Neural cell (in vitro differentiated cells): ENCODE data around the gene NCS1. TPM values are rescaled to one million over a fixed set of nuclear protein-coding genes. Genes with fewer than 3 reads are reported as not detected.

Source experiments
- H2AFZ ChIP-seq: fragments of 200-600, 300-800 bp; sonication (generic), shearing (Covaris generic); 2 replicates; pipeline ENCODE4 v1.6.0; 2014; ENCODE audit warnings: low read depth, mild to moderate bottlenecking, antibody characterized with exemption, low read length, moderate library complexity
- H3F3A ChIP-seq: fragments of 200-600 bp; shearing (Covaris generic); 2 replicates; pipeline ENCODE4 v1.6.1; 2016; ENCODE audit warnings: mild to moderate bottlenecking, moderate library complexity, mixed read lengths, antibody characterized with exemption, low read length; ENCODE audit not compliant: insufficient read depth, poor library complexity, severe bottlenecking
- H3K27ac ChIP-seq: fragments of 200-600, 300-800 bp; sonication (generic), shearing (Covaris generic); 2 replicates; pipeline ENCODE4 v1.5.1; 2014; ENCODE audit warnings: mild to moderate bottlenecking, low read length, moderate library complexity
- H3K27me3 ChIP-seq: fragments of 300-800, 200-600 bp; sonication (generic), shearing (Covaris generic); 2 replicates; pipeline ENCODE4 v1.6.0; 2014; ENCODE audit warnings: mild to moderate bottlenecking, low read depth, low read length, moderate library complexity; ENCODE audit not compliant: insufficient read depth
- H3K36me3 ChIP-seq: fragments of 300-800, 200-600 bp; sonication (generic), shearing (Covaris generic); 2 replicates; pipeline ENCODE4 v1.5.1; 2014; ENCODE audit warnings: mild to moderate bottlenecking, antibody characterized with exemption, low read length, moderate library complexity; ENCODE audit not compliant: insufficient read depth
- H3K4me2 ChIP-seq: fragments of 300-800, 200-600 bp; sonication (generic), shearing (Covaris generic); 2 replicates; pipeline ENCODE4 v1.6.0; 2014; ENCODE audit warnings: mild to moderate bottlenecking, low read length
- H3K4me3 ChIP-seq: fragments of 300-800, 200-600 bp; sonication (generic), shearing (Covaris generic); 2 replicates; pipeline ENCODE4 v1.5.1; 2014; ENCODE audit warnings: mild to moderate bottlenecking, low read length, moderate library complexity
- H3K79me2 ChIP-seq: fragments of 200-600 bp; shearing (Covaris generic); replicated peaks from 2 replicates; pipeline ENCODE4 v1.6.0; 2014; ENCODE audit warnings: mild to moderate bottlenecking, low read length, moderate library complexity; ENCODE audit not compliant: insufficient read depth
- H3K9ac ChIP-seq: fragments of 300-800, 200-600 bp; sonication (generic), shearing (Covaris generic); 2 replicates; pipeline ENCODE4 v1.6.1; 2016; ENCODE audit warnings: mild to moderate bottlenecking, low read length, mixed read lengths
- H3K9me2 ChIP-seq: fragments of 200-600 bp; shearing (Covaris generic); 2 replicates; pipeline ENCODE4 v1.6.1; 2016; ENCODE audit warnings: mild to moderate bottlenecking, low read length, mixed read lengths; ENCODE audit not compliant: insufficient read depth
- H3K9me3 ChIP-seq: fragments of 200-600, 300-800 bp; sonication (generic), shearing (Covaris generic); 2 replicates; pipeline ENCODE4 v1.6.1; 2016; ENCODE audit warnings: mild to moderate bottlenecking, mixed run types, low read length, moderate library complexity, mixed read lengths
- H4K20me1 ChIP-seq: fragments of 200-600 bp; shearing (Covaris generic); 2 replicates; pipeline ENCODE4 v1.6.1; 2016; ENCODE audit warnings: mild to moderate bottlenecking, mixed run types; ENCODE audit not compliant: insufficient read depth
- EP300 ChIP-seq: fragments of 450-650 bp; conservative IDR thresholded peaks from 2 replicates; pipeline ENCODE4 v1.6.1; 2014; ENCODE audit warnings: antibody characterized with exemption, mild to moderate bottlenecking, moderate library complexity; ENCODE audit not compliant: poor library complexity, severe bottlenecking
- EZH2 ChIP-seq: fragments of 200-600, 300-800 bp; shearing (Covaris generic), sonication (generic); IDR thresholded peaks from 2 replicates; pipeline ENCODE4 v1.6.1; 2014; ENCODE audit warnings: antibody characterized with exemption, low read length, borderline replicate concordance, mild to moderate bottlenecking; ENCODE audit not compliant: insufficient read depth, poor library complexity, severe bottlenecking
- MXI1 ChIP-seq: fragments of 450-650 bp; conservative IDR thresholded peaks from 2 replicates; pipeline ENCODE4 v1.6.1; 2014; ENCODE audit warnings: antibody characterized with exemption, mild to moderate bottlenecking; ENCODE audit not compliant: poor library complexity, severe bottlenecking
- POLR2AphosphoS5 ChIP-seq: IDR thresholded peaks from 2 replicates; pipeline ENCODE4 v1.6.1; 2012
- RAD21 ChIP-seq: fragments of 450-650 bp; conservative IDR thresholded peaks from 2 replicates; pipeline ENCODE4 v1.6.1; 2014; ENCODE audit warnings: antibody characterized with exemption, mild to moderate bottlenecking, moderate library complexity
- REST ChIP-seq: IDR thresholded peaks from 2 replicates; pipeline ENCODE4 v1.6.1; 2012; ENCODE audit warnings: borderline replicate concordance
- SMC3 ChIP-seq: fragments of 450-650 bp; conservative IDR thresholded peaks from 2 replicates; pipeline ENCODE4 v1.6.1; 2014; ENCODE audit warnings: antibody characterized with exemption, mild to moderate bottlenecking, moderate library complexity; ENCODE audit not compliant: poor library complexity
- TAF1 ChIP-seq: IDR thresholded peaks from 2 replicates; pipeline ENCODE4 v1.6.1; 2012; ENCODE audit warnings: low read depth
- polyA plus RNA-seq: library from polyadenylated mRNA; depleted of rRNA; stranded (reverse); fragments of >200 nt; gene quantifications from 2 replicates; pipeline ENCODE4 v1.2.3, GENCODE V29; 2014
- TF ChIP-seq, protein P1 (sequence below): fragments of 450-650 bp; IDR thresholded peaks from 2 replicates; pipeline ENCODE4 v1.5.1; 2014; ENCODE audit warnings: antibody characterized with exemption, mild to moderate bottlenecking, moderate library complexity; ENCODE audit not compliant: poor library complexity, severe bottlenecking

Gene NCS1
- polyA plus RNA-seq, 1 donor from 2014 or later: 73.3 TPM

- H3K4me2 ChIP-seq: no peak overlapping the region
- H3K9ac ChIP-seq: no peak overlapping the region
- peaks cover 12% of the 10 kb centered on the region for H3K36me3 ChIP-seq
- H3K4me3 ChIP-seq: no peak overlapping the region
- H3K27me3 ChIP-seq: no peaks in the 10 kb centered on the region
- H3K27ac ChIP-seq: no peak overlapping the region
- no peak overlapping the region for H2AFZ ChIP-seq
- H3K9me2 ChIP-seq: no peaks in the 10 kb centered on the region
- TF ChIP-seq REST (no peak), MXI1 (no peak), EZH2 (no peak), POLR2AphosphoS5 (no peak)
- no peaks in the 10 kb centered on the region for H4K20me1 ChIP-seq
- no peaks in the 10 kb centered on the region for H3F3A ChIP-seq
- H3K79me2 ChIP-seq: no peaks in the 10 kb centered on the region
- H3K9me3 ChIP-seq: peaks cover 6% of the 10 kb centered on the region
These were observed 57.6 kb downstream of the NCS1 start for GRCh38 chr9:130229759-130230158.

DNA sequence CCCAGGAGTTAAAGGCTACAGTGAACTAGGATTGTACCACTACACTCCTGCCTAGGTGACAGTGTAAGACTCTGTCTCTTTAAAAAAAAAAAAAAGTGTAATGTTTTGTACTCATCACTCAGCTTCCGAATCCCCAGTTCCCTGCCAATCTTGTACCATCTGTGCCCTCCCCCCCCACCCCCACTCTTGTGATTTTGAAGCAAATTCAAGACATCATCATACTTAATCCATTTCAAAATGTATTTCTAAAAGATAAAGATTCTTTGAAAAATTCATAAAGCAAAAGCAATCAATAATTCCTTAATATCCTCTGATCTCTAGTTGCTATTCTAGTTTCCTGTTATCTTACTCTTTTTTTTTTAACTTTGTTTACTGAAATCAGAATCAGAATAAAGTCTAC, 58.4 kb downstream of the NCS1 start:
- no peak overlapping the region for H3K9ac ChIP-seq
- no peaks in the 10 kb centered on the region for H3K79me2 ChIP-seq
- no peaks in the 10 kb centered on the region for H3F3A ChIP-seq
- peaks cover 6% of the 10 kb centered on the region for H3K9me3 ChIP-seq
- H2AFZ ChIP-seq: no peak overlapping the region
- no peak overlapping the region for H3K27ac ChIP-seq
- H4K20me1 ChIP-seq: no peaks in the 10 kb centered on the region
- TF ChIP-seq, protein P1, sequence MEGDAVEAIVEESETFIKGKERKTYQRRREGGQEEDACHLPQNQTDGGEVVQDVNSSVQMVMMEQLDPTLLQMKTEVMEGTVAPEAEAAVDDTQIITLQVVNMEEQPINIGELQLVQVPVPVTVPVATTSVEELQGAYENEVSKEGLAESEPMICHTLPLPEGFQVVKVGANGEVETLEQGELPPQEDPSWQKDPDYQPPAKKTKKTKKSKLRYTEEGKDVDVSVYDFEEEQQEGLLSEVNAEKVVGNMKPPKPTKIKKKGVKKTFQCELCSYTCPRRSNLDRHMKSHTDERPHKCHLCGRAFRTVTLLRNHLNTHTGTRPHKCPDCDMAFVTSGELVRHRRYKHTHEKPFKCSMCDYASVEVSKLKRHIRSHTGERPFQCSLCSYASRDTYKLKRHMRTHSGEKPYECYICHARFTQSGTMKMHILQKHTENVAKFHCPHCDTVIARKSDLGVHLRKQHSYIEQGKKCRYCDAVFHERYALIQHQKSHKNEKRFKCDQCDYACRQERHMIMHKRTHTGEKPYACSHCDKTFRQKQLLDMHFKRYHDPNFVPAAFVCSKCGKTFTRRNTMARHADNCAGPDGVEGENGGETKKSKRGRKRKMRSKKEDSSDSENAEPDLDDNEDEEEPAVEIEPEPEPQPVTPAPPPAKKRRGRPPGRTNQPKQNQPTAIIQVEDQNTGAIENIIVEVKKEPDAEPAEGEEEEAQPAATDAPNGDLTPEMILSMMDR: no peak
- no peak for TF ChIP-seq EZH2
- TF ChIP-seq SMC3: no peak
- no peak for TF ChIP-seq EP300
- no peak for TF ChIP-seq RAD21
- TF ChIP-seq TAF1: no peak
- no peak for TF ChIP-seq MXI1
- TF ChIP-seq REST: no peak
- no peak for TF ChIP-seq POLR2AphosphoS5
- no peaks in the 10 kb centered on the region for H3K9me2 ChIP-seq
- H3K4me3 ChIP-seq: no peak overlapping the region
- no peaks in the 10 kb centered on the region for H3K27me3 ChIP-seq
- H3K36me3 ChIP-seq: peaks cover 7% of the 10 kb centered on the region
- no peak overlapping the region for H3K4me2 ChIP-seq
